Measurements from ENCODE around the gene NDC1. TPM values are rescaled to one million over a fixed set of nuclear protein-coding genes. Genes with fewer than 3 reads are reported as not detected.

NDC1 gene
- total and polyA plus RNA-seq, 2 of the 4 experiments (the other 2 are of a cell fraction) = 11.8 to 33.9 TPM

DNA sequence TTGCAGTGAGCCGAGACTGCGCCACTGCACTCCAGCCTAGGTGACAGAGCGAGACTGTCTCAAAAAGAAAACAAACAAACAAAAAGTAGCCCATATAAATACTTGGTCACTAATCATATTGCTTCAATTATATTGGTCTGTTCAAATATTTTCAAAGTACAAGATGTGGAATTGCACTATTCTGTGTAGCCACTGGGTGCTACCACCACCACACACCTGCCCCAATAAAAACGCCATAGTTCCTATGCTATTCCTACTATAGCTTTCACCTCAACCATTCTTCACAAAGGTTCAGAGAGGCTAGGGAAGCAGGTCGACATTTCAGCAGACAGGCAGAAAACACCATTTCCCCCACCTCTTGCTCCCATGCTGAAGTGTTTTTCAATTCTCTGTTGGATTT is 16.7 kb downstream of the NDC1 start:
- no peak overlapping the region for H2BK120ac ChIP-seq (ENCODE audit: low read depth, low read length)
- intact Hi-C loops (cut with micrococcal nuclease) = no loop called here
- dilution Hi-C loops (cut with HindIII; ENCODE audit: low sequenced_read_pairs, unreplicated experiment) = no loop called here
- H2AFZ ChIP-seq (replicated peaks; ENCODE audit: low read length, poor library complexity) = no peak overlapping the region
- no peaks in the 10 kb centered on the region for H3K27me3 ChIP-seq (ENCODE audit: control insufficient read depth, insufficient read depth, low read length)
- H3K4ac ChIP-seq (ENCODE audit: low read depth, low read length) = no peak overlapping the region
- no peak overlapping the region for H2BK15ac ChIP-seq (ENCODE audit: low read depth, low read length)
- BruUV-seq (replicated peaks) = no TSS peak
- TF ChIP-seq MXI1 (IDR thresholded peaks at IDR 0.05; ENCODE audit: borderline replicate concordance, low read depth, low read length) (no peak), CHD1 (IDR thresholded peaks at IDR 0.05; ENCODE audit: low read depth, low read length) (no peak), RCOR1 (IDR thresholded peaks at IDR 0.05; ENCODE audit: insufficient replicate concordance, low read length) (no peak), RFX5 (IDR thresholded peaks at IDR 0.05; ENCODE audit: low read depth, low read length) (no peak), RAD21 (IDR thresholded peaks at IDR 0.05; ENCODE audit: low read length) (no peak), POLR2A (IDR thresholded peaks at IDR 0.05; ENCODE audit: low read depth, low read length) (no peak), NFE2L2 (IDR thresholded peaks at IDR 0.05; ENCODE audit: low read depth, low read length) (no peak), MAFK (IDR thresholded peaks at IDR 0.05; ENCODE audit: low read depth, low read length) (no peak), MAZ (IDR thresholded peaks at IDR 0.05; ENCODE audit: borderline replicate concordance, low read depth, low read length) (no peak), FOS (IDR thresholded peaks at IDR 0.05; ENCODE audit: low read depth, low read length) (no peak), BHLHE40 (IDR thresholded peaks at IDR 0.05; ENCODE audit: low read depth, low read length) (no peak), SMC3 (IDR thresholded peaks at IDR 0.05; ENCODE audit: low read depth, low read length) (no peak)
- TF ChIP-seq, protein P1, sequence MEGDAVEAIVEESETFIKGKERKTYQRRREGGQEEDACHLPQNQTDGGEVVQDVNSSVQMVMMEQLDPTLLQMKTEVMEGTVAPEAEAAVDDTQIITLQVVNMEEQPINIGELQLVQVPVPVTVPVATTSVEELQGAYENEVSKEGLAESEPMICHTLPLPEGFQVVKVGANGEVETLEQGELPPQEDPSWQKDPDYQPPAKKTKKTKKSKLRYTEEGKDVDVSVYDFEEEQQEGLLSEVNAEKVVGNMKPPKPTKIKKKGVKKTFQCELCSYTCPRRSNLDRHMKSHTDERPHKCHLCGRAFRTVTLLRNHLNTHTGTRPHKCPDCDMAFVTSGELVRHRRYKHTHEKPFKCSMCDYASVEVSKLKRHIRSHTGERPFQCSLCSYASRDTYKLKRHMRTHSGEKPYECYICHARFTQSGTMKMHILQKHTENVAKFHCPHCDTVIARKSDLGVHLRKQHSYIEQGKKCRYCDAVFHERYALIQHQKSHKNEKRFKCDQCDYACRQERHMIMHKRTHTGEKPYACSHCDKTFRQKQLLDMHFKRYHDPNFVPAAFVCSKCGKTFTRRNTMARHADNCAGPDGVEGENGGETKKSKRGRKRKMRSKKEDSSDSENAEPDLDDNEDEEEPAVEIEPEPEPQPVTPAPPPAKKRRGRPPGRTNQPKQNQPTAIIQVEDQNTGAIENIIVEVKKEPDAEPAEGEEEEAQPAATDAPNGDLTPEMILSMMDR (conservative IDR thresholded peaks at IDR 0.05; ENCODE audit: low read depth, low read length) = no peak
- TF ChIP-seq, protein P2, sequence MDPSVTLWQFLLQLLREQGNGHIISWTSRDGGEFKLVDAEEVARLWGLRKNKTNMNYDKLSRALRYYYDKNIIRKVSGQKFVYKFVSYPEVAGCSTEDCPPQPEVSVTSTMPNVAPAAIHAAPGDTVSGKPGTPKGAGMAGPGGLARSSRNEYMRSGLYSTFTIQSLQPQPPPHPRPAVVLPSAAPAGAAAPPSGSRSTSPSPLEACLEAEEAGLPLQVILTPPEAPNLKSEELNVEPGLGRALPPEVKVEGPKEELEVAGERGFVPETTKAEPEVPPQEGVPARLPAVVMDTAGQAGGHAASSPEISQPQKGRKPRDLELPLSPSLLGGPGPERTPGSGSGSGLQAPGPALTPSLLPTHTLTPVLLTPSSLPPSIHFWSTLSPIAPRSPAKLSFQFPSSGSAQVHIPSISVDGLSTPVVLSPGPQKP (IDR thresholded peaks at IDR 0.05; ENCODE audit: borderline replicate concordance, low read depth, low read length) = no peak
- TF ChIP-seq, protein P3, sequence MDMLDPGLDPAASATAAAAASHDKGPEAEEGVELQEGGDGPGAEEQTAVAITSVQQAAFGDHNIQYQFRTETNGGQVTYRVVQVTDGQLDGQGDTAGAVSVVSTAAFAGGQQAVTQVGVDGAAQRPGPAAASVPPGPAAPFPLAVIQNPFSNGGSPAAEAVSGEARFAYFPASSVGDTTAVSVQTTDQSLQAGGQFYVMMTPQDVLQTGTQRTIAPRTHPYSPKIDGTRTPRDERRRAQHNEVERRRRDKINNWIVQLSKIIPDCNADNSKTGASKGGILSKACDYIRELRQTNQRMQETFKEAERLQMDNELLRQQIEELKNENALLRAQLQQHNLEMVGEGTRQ (IDR thresholded peaks at IDR 0.05; ENCODE audit: low read depth, low read length) = no peak
- H2AK5ac ChIP-seq (ENCODE audit: low read depth, low read length) = no peak overlapping the region
- no peak overlapping the region for H2BK20ac ChIP-seq (ENCODE audit: low read depth, low read length)
- no peak overlapping the region for H3K4me2 ChIP-seq (ENCODE audit: low read depth, low read length)
- H2AK9ac ChIP-seq (replicated peaks; ENCODE audit: low read depth, low read length, poor library complexity) = no peak overlapping the region
- H3K4me1 ChIP-seq (ENCODE audit: control insufficient read depth, insufficient read depth, low read length) = peaks cover 2% of the 10 kb centered on the region; the same call in 1 of the 2 replicates
- H3K4me3 ChIP-seq (ENCODE audit: insufficient read depth, low read depth, low read length) = no peak overlapping the region
- ChIA-PET POLR2A (ENCODE audit: unreplicated experiment) (no interaction called here), CTCF (no interaction called here)
- no peak overlapping the region for H3K14ac ChIP-seq (replicated peaks; ENCODE audit: low read depth, low read length)
- H3K9ac ChIP-seq (ENCODE audit: low read depth, low read length) = no peak overlapping the region
- no peak overlapping the region for H3K27ac ChIP-seq (ENCODE audit: insufficient read depth, low read length)
- in situ Hi-C loops (cut with MboI; ENCODE audit: low sequenced_read_pairs) = no loop called here
- H4K20me1 ChIP-seq (ENCODE audit: insufficient read depth, low read length) = no peaks in the 10 kb centered on the region
- no peak overlapping the region for H4K91ac ChIP-seq (ENCODE audit: insufficient read depth, low read depth, low read length)
- peaks cover 6% of the 10 kb centered on the region; the same call in 1 of the 2 replicates for H3K36me3 ChIP-seq (ENCODE audit: control insufficient read depth, insufficient read depth, low read length)
- no peak overlapping the region for H3K23ac ChIP-seq (ENCODE audit: low read depth, low read length)
- no peak overlapping the region for H3K18ac ChIP-seq (ENCODE audit: low read depth, low read length)
- ATAC-seq (ENCODE audit: low read depth) (no peak), DNase-seq (no peak)
- 0 out of 2 replicates have a peak, but pooled peaks cover 5% of the 10 kb centered on the region for H3K9me1 ChIP-seq (ENCODE audit: insufficient read depth, low read length)
- H3K9me3 ChIP-seq (ENCODE audit: control insufficient read depth, insufficient read depth, low read length) = no peaks in the 10 kb centered on the region
- no peak overlapping the region for H4K8ac ChIP-seq (ENCODE audit: low read depth in 2 of 2, low read length in 2 of 2)
- H3K79me1 ChIP-seq (ENCODE audit: low read depth in 1 of 2, low read length in 2 of 2) = peaks cover 9 to 13% of the 10 kb centered on the region in 2 experiments; a peak in 3 of 4 replicates
- 100% methylated on average over 1 of the region's 5 CpGs; no CpG with 5 or more reads in 1 of the 2 experiments for WGBS, 2 experiments (ENCODE audit: extremely low coverage in 2 of 2, insufficient read length in 1 of 2)
- H3K56ac ChIP-seq (ENCODE audit: extremely low read depth, insufficient read depth, low read length) = no peak overlapping the region
- H4K5ac ChIP-seq (ENCODE audit: low read depth, low read length) = no peak overlapping the region
- H2BK5ac ChIP-seq (ENCODE audit: low read depth, low read length, poor library complexity, severe bottlenecking) = no peak overlapping the region

Data from IMR-90 (cell line).